HG03135 (cell line): Measurements from ENCODE around the gene DACT3.

ENCODE experiments used
- ATAC-seq: cut with Tn5 transposase; IDR thresholded peaks from one replicate; pipeline ENCODE4 v1.9.1; 2021; ENCODE audit warnings: mild to moderate bottlenecking, moderate library complexity; ENCODE audit not compliant: unreplicated experiment

Gene DACT3

DNA sequence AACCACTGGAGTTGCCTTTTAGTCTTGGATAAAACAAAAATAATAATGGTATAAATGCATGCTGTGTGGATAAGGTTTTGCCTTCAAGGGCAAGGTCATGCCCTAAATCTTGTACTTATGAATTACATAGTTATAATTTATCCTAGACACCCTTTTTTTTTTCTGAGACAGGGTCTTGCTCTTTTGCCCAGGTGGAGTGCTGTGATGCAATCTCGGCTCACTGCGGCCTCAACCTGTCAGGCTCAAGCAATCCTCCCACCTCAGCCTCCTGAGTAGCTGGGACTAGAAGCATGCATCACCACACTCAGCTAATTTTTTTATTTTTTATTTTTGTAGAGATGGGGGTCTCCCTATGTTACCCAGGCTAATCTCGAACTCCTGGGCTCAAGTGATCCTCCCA, 7.7 kb upstream of the DACT3 start:
- ATAC-seq: no peak

DNA sequence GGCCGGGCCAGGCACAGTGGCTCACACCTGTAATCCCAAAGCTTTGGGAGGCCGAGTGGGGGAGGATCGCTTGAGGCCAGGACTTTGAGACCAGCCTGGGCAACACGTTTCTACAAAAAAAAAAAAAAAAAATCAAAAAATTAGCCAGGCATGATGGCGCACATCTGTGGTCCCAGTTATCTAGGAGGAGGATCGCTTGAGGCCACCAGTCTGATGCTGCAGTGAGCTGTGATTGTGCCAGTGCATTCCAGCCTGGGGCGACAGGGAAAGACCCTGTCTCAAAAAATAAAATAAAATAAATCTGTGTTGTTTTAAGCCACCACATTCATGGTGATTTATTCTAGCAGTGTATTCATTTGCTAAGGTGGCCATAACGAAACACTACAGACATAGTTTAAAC, 4.1 kb upstream of the DACT3 start:
- ATAC-seq: no peak

DNA sequence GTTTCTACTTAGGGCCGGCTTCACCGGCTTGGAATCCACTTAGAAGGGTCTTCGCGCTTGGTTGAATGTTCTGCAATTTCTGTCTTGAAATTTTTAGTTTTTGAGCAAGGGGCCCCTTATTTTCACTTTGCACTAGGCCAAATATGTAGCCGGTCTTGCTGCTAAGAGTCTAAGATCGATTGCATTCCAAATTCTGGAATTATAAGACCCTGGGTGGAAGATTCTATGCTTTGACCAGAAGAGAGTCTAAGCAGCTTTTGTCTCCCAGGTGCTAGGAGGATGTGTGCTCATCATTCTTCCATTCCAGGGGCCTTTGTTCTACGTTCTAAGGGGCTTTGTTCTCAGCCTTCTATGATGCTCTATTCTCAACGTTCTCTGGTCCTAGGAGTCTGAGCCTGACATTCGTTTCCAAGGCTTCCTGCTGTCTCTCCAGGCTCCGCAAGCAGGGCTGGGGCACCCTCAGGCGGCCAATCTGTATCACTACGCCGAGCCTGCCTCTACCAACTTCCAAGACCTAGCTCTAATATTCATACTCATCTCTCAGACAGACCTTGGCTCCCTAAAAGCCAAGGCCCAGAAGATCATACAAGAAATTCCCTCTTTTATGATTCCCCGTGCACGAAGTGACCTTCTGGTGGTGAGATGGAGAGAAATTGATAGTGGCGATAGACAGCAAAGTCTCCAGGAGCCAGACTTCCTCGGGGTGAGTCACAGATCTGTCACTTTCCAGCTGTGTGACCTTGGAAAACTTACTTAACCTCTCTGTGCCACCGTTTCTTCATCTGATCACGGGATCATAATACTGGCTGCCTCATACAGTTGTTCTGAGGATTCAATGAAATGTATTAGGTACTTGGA, 982 bp upstream of the DACT3 start:
- ATAC-seq: peak; percentile 41

DNA sequence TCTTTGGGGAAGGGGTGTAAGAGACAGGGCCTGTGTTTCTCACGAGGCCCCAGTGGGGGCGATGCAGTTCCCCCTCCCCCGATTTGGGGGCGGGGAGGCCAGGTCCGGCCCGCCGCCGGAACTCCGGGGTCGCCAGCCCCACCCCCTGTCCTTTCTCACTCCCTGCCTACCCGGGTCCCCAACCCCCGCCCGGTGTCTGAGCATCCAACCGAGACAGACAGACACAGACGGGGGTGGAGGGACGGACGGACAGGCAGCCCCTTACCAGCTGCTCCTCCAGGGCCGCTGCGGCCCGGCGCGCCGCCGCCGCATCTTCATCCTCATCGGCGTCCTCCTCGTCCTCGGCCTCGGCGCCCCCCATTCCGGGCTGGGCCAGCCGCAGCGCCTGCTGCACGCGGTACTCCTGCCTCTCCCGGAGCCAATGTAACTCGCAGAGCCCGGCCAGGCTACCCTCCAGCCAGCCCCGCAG, 397 bp downstream of the DACT3 start:
- ATAC-seq: no peak

DNA sequence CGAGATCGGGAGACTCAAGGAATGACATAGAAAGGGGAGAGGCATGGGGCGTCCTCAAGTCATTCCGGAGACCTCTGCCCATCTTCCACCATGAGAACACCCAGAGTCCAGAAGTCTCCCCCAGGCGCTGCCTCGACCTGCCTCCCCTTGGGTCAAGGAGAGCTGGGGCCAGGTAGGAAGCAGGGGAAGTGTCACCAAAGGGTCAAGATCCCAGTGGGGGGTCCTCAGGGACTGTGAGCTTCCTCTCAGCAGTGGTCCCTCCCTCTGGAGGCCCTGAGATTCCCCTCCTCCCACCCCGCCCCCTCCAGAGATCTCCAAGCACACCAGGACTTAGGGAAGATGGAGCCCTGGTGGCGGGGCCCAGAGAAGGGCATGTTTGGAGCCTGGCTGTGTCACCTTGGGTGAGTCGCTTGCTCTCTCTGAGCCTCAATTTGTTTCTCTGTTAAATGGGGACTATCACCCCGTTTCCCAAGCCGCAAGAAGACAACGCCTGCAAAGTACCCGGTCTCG, 919 bp downstream of the DACT3 start:
- ATAC-seq: no peak

DNA sequence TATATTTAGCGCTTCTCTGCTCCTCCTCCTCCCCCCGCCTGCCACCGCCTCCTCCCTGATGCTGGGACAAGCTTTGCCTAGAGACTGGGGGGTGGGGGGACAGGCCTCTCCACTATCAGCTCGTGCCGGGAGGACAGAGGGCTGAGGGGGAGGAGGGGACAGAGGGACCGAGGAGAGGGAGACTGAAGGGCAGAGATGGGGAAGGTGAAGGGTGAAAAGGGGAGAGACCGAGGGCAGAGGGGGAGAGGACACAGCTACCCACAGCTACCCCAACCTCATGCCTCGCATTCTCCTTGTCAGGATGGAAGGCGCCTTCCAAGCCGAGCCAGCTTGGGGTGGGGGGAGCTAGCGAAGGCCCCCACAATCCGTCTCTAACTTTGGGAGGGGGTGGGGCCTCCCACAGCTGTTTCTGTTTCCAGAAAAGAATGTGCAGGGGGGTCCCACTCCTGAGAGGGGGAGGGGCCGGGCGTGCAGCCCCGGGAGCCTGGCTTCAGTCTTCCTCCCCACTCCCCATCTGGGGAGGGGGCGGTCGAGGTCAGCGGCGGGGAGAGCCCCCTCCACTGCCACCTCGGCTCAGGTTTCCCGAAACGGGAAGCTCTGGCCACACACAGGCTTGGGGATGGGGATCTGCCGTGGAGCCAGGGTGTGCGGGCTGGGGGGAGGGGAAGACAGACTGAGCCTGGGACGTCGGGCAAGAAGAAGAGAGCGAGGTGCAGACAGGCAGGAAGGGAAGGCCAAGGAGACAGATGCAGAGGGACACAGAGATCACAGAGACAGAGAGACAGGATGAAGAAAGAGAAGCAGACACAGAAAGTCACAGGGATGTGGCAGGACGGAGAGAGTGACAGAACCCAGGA, 1.6 kb downstream of the DACT3 start:
- no peak for ATAC-seq

DNA sequence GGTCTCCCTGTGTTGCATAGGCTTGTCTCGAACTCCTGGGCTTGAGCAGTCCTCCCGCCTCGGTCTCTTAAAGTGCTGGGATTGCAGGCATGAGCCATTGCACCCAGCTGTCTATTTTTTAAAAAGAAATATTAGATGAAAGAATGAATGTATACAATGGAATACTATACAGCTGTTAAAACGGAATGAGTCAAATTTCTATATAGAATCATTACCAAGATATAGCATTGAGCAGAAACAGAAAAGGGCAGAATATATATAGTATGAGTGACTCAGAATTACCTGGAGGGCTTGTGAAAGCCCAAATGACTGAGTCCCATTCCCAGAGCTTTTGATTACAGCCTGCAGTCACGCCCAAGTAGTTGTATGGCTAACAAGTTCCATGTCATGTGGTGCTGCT, 4.4 kb downstream of the DACT3 start:
- no peak for ATAC-seq

DNA sequence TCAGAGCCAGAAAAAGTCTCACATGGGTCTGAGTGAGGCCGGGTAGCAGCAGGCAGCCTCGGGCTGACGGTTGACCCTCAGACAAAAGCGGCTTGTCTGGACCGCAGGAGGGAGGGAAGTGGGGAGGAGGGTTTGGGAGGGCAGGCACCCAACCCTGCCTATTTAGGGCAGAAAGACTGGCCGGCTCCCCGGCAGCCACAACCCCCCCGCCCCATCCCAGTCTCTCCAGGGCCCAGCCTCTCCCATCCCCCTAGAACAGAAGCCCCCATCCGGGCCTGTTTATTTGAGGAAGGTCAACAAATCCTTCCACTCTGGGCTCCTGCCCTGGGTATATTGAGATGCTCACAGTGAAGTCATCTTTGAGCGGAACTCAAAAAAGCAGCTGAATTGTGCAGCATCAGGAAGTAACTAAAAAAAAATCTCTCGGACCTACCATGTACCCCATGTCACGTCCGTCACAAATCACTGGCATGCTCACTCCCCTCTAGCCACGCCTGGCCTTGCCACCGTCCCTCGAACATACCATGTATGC, 6.3 kb downstream of the DACT3 start:
- ATAC-seq: no peak

DNA sequence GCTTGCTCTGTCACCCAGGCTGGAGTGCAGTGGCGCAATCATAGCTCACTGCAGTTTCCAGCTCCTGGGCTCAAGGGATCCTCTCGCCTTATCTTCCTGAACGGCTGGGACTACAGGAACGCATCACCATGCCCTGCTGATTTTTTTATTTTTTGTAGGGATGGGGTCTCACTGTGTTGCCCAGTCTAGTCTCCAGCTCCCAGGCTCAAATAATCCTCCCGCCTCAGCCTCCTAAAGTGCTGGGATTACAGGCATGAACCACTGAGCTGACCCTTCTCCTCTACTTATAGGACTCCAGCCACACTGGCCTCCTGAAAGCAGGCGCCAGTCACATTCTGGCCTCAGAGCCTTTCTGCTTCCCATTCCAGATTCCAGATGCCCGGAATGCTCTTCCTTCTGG, 10.5 kb downstream of the DACT3 start:
- ATAC-seq: no peak

DNA sequence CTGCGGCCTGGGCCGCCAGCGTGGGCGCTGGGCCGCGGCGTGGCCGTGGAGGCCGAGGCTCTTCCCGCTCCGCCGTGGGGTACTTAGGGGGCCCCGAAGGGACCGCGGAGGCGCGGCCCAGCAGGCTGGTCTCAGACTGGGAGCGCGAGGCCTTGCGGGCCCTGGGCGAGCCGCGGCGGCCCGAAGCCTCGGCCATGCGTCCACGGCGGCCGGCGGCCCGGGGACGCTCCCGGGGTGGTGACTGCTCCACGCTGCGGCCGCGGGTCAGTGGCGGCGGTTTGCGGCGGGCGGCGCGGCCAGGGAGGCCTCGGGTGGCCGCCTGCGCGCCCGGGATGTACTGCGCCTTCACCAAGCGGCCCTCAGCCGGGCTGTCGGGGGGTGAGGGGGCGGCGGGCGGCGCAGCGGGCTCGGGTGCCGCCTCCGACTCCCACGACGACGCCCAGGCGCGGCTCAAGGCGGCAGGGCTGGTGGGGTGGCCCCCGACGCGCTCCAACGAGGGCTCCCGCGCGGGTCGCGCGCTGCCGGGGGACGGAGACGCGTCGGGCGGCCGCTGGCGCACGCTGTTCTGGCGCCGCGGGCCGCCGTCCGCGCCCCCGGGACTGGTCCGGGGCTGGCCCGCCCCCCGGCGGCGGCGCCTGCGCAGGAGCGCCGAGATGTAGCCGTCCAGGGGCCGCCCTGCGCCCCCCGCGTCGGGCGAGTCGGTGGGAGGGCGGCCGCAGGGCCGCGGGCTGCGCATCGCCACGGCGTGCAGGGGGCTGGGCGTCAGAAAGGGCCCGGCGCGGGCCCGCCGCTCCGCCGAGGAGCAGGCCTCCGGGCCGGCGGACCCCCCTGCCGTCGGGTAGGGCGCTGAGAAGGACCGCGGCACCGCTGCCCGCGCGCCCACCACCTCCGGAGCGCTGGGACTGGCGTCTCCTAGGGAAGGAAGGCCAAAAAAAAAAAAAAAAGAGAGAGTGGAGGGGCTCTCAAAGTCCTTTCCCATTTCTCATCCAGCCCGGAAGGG, 11.7 kb downstream of the DACT3 start:
- ATAC-seq: no peak

DNA sequence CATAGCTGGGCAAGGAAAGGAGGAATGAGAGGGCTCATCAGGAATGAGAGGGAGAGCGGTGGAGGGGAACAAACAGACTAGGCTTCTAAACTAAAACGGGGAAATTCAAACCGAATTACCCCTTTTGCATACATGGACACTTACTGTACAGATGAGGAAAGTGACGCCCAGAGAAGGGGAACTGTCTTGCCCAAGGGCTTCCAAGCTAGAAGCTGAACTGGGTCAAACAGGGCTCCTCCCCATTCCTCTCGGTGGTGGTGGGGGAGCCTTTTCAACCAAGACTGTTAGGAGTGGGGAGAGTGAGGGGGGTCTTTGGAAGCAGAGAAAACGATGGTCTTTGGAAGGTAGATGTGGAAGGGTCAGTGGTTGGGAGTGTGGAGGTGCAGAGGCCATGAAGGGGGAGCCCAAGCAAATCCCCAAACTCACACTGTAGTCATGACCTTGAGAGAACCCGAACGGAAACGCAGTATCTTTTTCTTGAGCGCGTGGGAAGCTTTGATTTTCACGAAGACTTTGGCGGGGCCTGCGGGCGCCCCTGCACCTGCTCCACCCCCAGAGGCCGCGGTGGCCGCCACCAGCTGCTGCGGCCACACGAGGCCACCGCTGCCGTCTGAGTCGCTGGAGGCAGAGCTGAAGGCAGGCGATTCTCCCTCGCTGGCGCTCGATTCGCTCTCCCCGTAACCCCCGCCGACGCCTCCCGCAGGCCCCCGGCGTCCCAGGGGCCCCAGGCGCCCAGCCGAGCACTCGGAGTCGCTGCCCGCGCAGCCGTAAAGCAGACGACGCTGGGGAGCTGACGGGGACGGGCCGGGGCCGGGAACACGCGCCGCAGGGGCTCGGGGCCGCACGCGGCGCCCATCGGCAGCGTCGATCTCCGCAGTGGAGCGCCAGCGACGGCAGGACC, 12.7 kb downstream of the DACT3 start:
- no peak for ATAC-seq

DNA sequence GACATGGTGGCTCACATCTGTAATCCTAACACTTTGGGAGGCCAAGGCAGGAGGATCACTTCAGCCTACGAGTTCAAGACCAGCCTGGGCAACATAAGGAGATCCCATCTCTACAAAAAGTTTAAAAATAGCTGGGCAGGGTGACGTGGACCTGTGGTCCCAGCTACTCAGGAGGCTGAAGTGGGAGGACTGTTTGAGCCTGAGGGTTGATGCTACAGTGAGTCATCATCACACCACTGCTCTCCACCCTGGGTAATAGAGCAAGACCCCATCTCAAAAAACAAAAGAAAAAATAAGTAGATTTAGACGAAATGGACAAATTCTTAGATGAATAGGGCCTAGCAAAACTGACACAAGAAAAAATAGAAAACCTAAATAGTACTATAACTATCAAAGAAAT, 14.6 kb downstream of the DACT3 start:
- no peak for ATAC-seq

DNA sequence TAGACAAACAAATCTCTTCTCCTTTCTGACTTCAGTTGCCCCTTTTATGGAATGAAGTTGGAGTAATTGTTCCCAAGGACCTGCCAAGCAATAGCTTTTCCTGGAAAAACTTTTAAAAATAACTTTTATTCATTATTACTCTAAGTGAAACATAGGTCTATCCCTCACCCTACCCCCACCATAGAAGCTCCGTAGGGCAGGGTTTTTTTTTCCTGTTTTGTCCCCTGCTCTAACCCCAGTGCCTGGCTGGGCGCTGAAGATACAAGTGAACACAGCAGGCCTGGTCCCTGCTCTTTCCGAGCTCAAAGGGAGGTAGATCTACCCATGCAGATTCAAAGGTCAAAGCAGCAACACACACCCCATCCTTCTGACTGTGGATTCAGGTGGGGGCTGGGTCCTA, 16.3 kb downstream of the DACT3 start:
- ATAC-seq: no peak

DNA sequence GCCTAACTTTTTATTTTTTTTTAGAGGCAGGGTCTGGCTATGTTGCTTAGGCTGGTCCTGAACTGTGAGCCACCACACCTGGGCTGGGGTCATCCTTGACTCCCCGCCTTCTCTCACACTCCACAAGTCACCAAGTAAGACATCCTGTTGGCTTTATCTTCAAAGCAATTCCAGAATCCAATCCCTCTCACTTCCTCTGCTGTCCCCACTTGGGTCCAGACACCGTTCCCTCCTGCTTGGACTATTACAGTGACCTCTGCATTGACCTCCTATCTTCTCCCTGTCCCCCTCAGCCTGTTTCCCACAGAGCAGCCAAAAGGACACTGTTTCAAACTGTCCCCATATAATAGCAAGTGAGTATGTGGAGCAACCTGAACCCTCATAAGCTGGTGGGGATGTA, 20.3 kb downstream of the DACT3 start:
- ATAC-seq: no peak

DNA sequence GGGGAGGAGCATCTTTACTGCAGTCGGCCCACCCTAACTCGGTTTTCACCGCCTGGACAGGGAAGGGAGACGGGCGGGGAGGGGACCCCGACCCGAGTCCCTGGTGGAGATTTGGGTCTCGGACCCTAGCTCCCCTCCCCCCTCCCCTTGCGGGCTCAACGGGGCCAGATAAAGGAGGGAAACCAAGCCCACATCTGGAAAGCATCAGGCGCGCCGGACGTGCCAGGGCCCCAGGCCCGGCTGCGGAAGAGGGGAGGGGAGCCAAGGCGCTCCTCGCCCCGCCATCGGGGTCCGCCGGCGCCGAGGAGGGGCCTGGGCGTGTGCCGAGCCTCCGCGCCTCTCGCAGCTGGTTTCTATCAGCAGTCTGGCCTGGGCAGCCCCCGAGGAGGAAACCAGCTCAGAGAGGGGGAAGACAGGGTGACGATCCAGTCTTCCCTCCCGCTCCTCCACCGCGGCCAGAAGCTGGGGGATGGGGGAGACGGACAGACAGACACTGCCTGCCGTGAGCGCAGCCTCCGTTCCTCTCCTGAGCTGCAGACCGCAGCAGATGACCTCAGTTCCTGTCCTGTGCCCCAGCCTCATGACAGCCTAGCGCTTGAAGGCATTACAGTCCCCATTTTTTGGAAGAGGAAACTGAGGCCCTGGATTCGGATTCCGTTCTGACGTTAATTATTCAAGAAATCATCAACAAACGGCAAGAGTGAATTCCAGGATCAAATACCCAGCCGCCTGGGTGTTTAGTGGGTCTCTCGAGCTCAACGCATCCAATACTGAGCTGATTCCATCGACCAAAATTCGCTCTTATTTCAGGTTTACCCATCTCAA, 21.4 kb downstream of the DACT3 start:
- no peak for ATAC-seq

DNA sequence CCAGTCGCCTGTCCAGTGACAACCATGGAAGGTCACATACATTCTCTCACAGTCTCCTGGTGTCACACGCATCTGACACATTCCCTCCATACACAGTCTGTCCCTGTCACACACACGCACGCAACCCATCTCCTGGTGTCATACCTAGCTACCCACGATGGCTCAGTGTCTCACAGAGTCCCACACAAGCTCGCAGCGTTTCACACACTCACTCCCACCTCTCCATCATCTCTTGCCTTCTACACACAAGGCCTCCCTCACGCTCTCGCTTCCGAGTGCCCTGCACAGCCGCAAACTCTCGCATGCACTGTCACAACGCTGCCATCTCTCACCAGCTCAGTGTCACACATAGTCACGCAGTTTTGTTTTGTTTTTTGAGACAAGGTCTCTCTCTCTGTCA, 23.8 kb downstream of the DACT3 start:
- no peak for ATAC-seq

DNA sequence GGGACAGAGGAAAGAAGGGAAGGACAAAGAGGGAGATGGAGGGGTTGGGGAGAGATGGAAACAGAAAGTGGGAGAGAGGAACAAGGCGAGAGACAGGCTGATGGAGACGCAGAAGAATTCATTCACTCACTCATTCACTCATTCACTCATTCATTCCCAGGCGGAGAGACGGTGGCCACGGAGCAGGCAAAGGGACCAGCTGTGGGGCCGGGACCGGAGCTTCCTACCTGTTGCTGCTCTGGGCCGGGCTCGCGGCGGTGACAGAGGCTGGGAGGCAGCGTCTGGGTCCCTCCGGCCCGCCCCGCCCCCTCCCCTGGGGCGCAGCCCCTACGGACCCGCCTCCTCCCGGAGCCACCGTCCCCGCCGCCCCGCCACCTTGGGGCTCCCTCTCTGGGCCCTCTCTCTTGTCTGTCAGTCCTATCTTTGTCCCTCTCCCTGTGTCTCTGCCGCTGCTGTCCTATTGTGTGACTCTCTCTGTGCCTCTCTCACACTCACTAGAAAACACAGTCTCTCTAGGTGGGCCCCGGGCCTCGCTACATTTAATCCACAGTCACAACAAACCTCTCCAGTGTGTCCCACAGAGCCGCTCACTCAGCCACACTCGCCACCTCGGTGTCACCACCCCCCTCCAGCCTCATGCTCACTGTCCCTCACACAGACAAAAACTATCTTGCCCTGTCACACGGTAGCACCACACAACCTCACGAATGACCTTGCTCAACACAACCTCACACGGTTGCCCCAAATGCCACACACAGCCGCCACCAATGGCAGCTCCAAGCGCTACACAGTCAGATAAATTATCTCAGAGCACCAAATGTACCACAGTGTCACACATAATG, 24.8 kb downstream of the DACT3 start, which contains the start of gene GNG8:
Gene GNG8, minus strand, starts transcription at position 283 of the 842 bp plus-strand sequence. CDS start 1,520 bp downstream, outside the sequence.
- no peak for ATAC-seq
